ENCODE results near the gene KATNIP.

DNA sequence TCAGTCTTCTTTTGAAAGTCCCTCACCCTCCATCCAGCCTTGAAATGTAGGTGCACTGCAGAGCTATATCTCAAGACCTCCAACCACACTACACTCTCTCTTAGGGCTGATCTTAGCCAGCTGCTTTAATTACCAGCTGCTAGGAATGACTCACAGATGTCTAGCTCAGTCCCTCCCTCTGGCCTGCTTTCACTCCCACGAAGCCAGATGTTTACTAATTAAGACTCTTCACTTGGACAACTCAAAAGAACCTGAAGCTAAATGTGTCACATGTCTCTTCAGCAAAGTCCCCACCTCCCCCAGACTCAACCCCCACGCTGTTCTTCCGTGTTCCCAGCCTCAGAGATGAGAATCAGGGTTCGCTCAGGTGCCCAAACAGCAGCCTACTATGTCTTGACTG, 2.8 kb upstream of the KATNIP start:
- TF ChIP-seq, protein P1, sequence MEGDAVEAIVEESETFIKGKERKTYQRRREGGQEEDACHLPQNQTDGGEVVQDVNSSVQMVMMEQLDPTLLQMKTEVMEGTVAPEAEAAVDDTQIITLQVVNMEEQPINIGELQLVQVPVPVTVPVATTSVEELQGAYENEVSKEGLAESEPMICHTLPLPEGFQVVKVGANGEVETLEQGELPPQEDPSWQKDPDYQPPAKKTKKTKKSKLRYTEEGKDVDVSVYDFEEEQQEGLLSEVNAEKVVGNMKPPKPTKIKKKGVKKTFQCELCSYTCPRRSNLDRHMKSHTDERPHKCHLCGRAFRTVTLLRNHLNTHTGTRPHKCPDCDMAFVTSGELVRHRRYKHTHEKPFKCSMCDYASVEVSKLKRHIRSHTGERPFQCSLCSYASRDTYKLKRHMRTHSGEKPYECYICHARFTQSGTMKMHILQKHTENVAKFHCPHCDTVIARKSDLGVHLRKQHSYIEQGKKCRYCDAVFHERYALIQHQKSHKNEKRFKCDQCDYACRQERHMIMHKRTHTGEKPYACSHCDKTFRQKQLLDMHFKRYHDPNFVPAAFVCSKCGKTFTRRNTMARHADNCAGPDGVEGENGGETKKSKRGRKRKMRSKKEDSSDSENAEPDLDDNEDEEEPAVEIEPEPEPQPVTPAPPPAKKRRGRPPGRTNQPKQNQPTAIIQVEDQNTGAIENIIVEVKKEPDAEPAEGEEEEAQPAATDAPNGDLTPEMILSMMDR (conservative IDR thresholded peaks at IDR 0.05 in 1 of 2, IDR thresholded peaks at IDR 0.05 in 1 of 2; ENCODE audit: extremely low read depth in 1 of 2, insufficient read depth in 1 of 2, low read depth in 1 of 2, low read length in 2 of 2): no peak
- no peak for TF ChIP-seq EZH2 (IDR thresholded peaks at IDR 0.05; ENCODE audit: borderline replicate concordance, low read length)
